K562 (cell line): ENCODE measurements around the gene ITPRIPL1. TPM values are rescaled to one million over a fixed set of nuclear protein-coding genes. Genes with fewer than 3 reads are reported as not detected.
A peak's percentile ranks its signal among the peaks of the same experiment; 100 is the strongest.

ENCODE experiments used
- DMBX1 ChIP-seq: fragments of 250-450 bp; sonication (Bioruptor Pico); IDR thresholded peaks from 2 replicates; pipeline ENCODE4 v1.8.0; 2022; ENCODE audit warnings: inconsistent platforms, mild to moderate bottlenecking, moderate library complexity, borderline replicate concordance
- FOXM1 ChIP-seq, 2 experiments: fragments of 450-650 bp in 1 of 2; sonication (generic) in 1 of 2; formaldehyde crosslinking in 1 of 2; IDR thresholded peaks; 2 replicates each; pipeline versions ENCODE4 v1.6.1 to v1.9.0; 2017 to 2022; ENCODE audit warnings: low read depth in 2 of 2, mild to moderate bottlenecking in 2 of 2, missing genetic modification reagents in 1 of 2, moderate library complexity in 1 of 2
- GTF2B ChIP-seq: IDR thresholded peaks from 2 replicates; pipeline ENCODE4 v1.6.1; 2011; ENCODE audit not compliant: insufficient read length; ENCODE audit errors: extremely low read depth
- HDAC6 ChIP-seq: IDR thresholded peaks from 2 replicates; pipeline ENCODE4 v1.6.1; 2012; ENCODE audit warnings: low read depth, mild to moderate bottlenecking, control low read depth, inconsistent platforms, low read length, moderate library complexity
- MCM5 ChIP-seq: fragments of 450-650 bp; IDR thresholded peaks from 2 replicates; pipeline ENCODE4 v1.6.1; 2016; ENCODE audit warnings: low read depth
- NR4A1 ChIP-seq, 2 experiments: fragments of 250-450 bp in 1 of 2; fragments of 450-650 bp in 1 of 2; sonication (Bioruptor Pico) in 1 of 2; IDR thresholded peaks; 2 replicates each; pipeline versions ENCODE4 v1.4.0 to v1.6.1; 2016 to 2020; ENCODE audit warnings: mild to moderate bottlenecking in 2 of 2, missing compliant biosample characterization in 1 of 2, missing genetic modification characterization in 1 of 2, moderate library complexity in 1 of 2
- PHF8 ChIP-seq: fragments of 200-600 bp; sonication (generic); IDR thresholded peaks from 2 replicates; pipeline ENCODE4 v1.6.1; 2012; ENCODE audit warnings: mixed run types, mild to moderate bottlenecking, inconsistent platforms, low read length, moderate library complexity, borderline replicate concordance
- SUPT5H ChIP-seq: fragments of 450-650 bp; IDR thresholded peaks from 2 replicates; pipeline ENCODE4 v1.6.1; 2016
- TRIM25 ChIP-seq: fragments of 450-650 bp; IDR thresholded peaks from 2 replicates; pipeline ENCODE4 v1.7.0; 2016; ENCODE audit warnings: borderline replicate concordance
- ZBTB11 ChIP-seq, 3 experiments: fragments of 200-800 bp in 1 of 3; fragments of 250-450 bp in 1 of 3; fragments of 450-650 bp in 1 of 3; sonication (Bioruptor Pico) in 1 of 3; sonication (Bioruptor generic) in 1 of 3; formaldehyde crosslinking in 1 of 3; IDR thresholded peaks; 2 replicates each; pipeline versions ENCODE4 v1.6.1 to v1.8.0; 2016 to 2022; ENCODE audit warnings: mild to moderate bottlenecking in 2 of 3, missing genetic modification characterization in 2 of 3, missing compliant biosample characterization in 1 of 3, moderate library complexity in 1 of 3
- ZFP36 ChIP-seq: fragments of 150-350 bp; IDR thresholded peaks from 2 replicates; pipeline ENCODE4 v1.6.1; 2018; ENCODE audit warnings: low read length, low read depth; ENCODE audit not compliant: partially characterized antibody
- ZNF445 ChIP-seq: fragments of 250-450 bp; sonication (Bioruptor Pico); IDR thresholded peaks from 2 replicates; pipeline ENCODE4 v1.4.0; 2020; ENCODE audit warnings: low read depth, mild to moderate bottlenecking, moderate library complexity
- polyA plus RNA-seq, 8 experiments: library from polyadenylated mRNA; depleted of rRNA in 4 of 8; stranded (reverse) in 5 of 8; unstranded in 3 of 8; fragments of >200 nt; fragmentation: Nextera tagmentation in 2 of 8; fragmentation: Illumina TruSeq in 1 of 8; extraction: Ambion mirVana in 2 of 8; extraction: Trizol in 1 of 8; gene quantifications; 2 replicates each; pipeline versions ENCODE4 v1.2.1 to v1.2.3, GENCODE V29; 2011 to 2014; ENCODE audit warnings: inconsistent platforms in 1 of 8, missing spikeins in 1 of 8
- total RNA-seq, 7 experiments: library from RNA; depleted of rRNA in 6 of 7; stranded (reverse); fragments of >200 nt in 6 of 7; fragmentation: Illumina TruSeq in 2 of 7; extraction: Trizol in 2 of 7; gene quantifications; 2 replicates each; pipeline versions ENCODE4 v1.2.1 to v1.2.3, GENCODE V29; 2011 to 2021; ENCODE audit warnings: low replicate concordance in 1 of 7
- TF ChIP-seq, protein P1 (sequence below): sonication (generic); formaldehyde crosslinking; IDR thresholded peaks from 2 replicates; pipeline ENCODE4 v1.8.0; 2023; ENCODE audit warnings: mild to moderate bottlenecking, missing genetic modification reagents
- TF ChIP-seq, protein P2 (sequence below): fragments of 250-450 bp; sonication (Bioruptor Pico); IDR thresholded peaks from 2 replicates; pipeline ENCODE4 v1.4.0; 2020; ENCODE audit warnings: borderline replicate concordance
- TF ChIP-seq, protein P3 (sequence below): sonication (generic); formaldehyde crosslinking; IDR thresholded peaks from 2 replicates; pipeline ENCODE4 v1.8.0; 2022; ENCODE audit warnings: mild to moderate bottlenecking, missing genetic modification reagents

ITPRIPL1 gene
- total and polyA plus RNA-seq, 9 of the 15 experiments (the other 6 are each of a cell fraction or from before 2014, with no cell fraction given) = 0.99 to 9.0 (median 6.4) TPM

DNA sequence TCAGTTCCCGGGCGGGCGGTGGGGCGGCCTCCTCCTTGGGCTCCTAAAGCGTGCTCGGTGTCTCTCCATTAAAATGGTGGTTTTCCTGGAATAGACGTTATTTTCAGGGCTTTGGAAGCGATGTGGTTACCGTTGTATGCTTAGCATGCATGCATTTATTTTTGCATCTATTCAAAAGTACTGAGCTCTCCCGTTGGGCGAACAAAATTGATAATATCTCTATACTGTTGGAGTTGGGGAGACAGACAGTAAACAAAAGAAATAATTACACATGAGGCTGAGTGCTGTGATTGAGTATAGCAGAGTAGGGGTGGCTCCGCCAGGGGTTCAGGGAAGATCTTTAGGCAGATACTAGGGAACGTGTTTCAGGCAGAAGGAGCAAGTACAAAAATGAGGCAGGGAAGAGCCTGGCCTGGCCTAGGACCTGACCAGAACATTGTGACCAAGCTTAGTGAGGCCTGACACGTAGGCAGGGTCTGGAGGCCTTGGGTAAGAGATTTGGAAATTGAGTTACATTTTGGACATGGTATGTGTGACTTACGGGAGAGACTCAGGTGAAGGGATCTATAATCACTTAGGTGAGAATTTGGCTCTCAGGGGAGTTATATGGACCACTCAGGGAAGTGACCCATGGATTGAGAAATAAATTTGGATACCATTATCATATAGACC is 11.1 kb downstream of the ITPRIPL1 start (continued):
- TF ChIP-seq TRIM25 (0 out of 2 replicates have a peak, but pooled peaks have one; percentile 18), ZFP36 (no peak), NR4A1 (CRISPR knock-in tag; IDR thresholded peaks at IDR 0.05) (no peak), NR4A1 (tag; IDR thresholded peaks at IDR 0.05) (0 out of 2 replicates have a peak, but pooled peaks have one; percentile 35), MCM5 (no peak), DMBX1 (CRISPR knock-in tag) (no peak), GTF2B (no peak), SUPT5H (peak; percentile 75), ZNF445 (CRISPR knock-in tag) (no peak), ZBTB11 (CRISPR knock-in tag; IDR thresholded peaks at IDR 0.05) (peak in 1 of 3 experiments; percentile 69; a peak in 2 of 6 replicates), FOXM1 (IDR thresholded peaks at IDR 0.05; ENCODE audit: low read depth) (no peak), FOXM1 (CRISPR knock-in tag; IDR thresholded peaks at IDR 0.05; ENCODE audit: low read depth) (no peak), PHF8 (peak; percentile 42; the same call in 1 of the 2 replicates), HDAC6 (no peak)
- TF ChIP-seq, protein P1, sequence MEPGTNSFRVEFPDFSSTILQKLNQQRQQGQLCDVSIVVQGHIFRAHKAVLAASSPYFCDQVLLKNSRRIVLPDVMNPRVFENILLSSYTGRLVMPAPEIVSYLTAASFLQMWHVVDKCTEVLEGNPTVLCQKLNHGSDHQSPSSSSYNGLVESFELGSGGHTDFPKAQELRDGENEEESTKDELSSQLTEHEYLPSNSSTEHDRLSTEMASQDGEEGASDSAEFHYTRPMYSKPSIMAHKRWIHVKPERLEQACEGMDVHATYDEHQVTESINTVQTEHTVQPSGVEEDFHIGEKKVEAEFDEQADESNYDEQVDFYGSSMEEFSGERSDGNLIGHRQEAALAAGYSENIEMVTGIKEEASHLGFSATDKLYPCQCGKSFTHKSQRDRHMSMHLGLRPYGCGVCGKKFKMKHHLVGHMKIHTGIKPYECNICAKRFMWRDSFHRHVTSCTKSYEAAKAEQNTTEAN (CRISPR knock-in tag) = 0 out of 2 replicates have a peak, but pooled peaks have one; percentile 27
- TF ChIP-seq, protein P2, sequence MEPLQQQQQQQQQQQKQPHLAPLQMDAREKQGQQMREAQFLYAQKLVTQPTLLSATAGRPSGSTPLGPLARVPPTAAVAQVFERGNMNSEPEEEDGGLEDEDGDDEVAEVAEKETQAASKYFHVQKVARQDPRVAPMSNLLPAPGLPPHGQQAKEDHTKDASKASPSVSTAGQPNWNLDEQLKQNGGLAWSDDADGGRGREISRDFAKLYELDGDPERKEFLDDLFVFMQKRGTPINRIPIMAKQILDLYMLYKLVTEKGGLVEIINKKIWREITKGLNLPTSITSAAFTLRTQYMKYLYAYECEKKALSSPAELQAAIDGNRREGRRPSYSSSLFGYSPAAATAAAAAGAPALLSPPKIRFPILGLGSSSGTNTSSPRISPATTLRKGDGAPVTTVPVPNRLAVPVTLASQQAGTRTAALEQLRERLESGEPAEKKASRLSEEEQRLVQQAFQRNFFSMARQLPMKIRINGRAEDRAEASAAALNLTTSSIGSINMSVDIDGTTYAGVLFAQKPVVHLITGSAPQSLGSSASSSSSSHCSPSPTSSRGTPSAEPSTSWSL (CRISPR knock-in tag) = no peak
- TF ChIP-seq, protein P3, sequence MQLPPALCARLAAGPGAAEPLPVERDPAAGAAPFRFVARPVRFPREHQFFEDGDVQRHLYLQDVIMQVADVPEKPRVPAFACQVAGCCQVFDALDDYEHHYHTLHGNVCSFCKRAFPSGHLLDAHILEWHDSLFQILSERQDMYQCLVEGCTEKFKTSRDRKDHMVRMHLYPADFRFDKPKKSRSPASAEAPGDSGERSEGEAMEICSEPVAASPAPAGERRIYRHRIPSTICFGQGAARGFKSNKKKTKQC (CRISPR knock-in tag) = no peak
